Measurements from ENCODE around the gene TPM1.

- TF ChIP-seq CTCF (IDR thresholded peaks at IDR 0.05) (no peak), POLR2A (IDR thresholded peaks at IDR 0.05) (no peak)
Measured at GRCh38 chr15:63107895-63108546, 65.5 kb downstream of the TPM1 start.

Data from breast epithelium (tissue), 3 donors.